Measurements from ENCODE around the gene FNDC3A.

DNA sequence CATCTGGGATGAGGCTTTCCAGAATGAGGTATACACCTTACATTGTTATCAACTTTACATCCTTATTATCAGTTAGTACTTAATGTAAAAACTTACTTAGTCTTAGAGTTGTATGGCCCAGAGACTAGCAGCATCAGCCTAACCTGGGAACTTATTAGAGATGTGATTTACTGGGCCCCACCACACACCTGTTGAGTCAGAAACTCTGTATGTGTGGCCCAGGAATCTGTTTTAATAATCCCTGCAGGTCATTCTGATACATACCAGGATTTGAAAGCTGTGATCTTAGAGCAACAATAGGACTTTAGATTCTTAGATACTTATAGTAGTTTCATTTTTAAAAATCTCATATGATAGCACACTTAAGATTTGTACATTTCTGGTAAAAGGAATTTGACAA, 17.4 kb downstream of the FNDC3A start:
- TF ChIP-seq CTCF (conservative IDR thresholded peaks at IDR 0.05 in 1 of 2, IDR thresholded peaks at IDR 0.05 in 1 of 2; ENCODE audit: extremely low read depth in 1 of 2, insufficient read depth in 1 of 2, low read depth in 1 of 2, low read length in 2 of 2): no peak
- no peak for TF ChIP-seq EZH2 (IDR thresholded peaks at IDR 0.05; ENCODE audit: borderline replicate concordance, low read length)
